ENCODE data around the gene LRRC7. TPM values are rescaled to one million over a fixed set of nuclear protein-coding genes. Genes with fewer than 3 reads are reported as not detected.

LRRC7 gene
- total and polyA plus RNA-seq, 2 of the 8 experiments (the other 6 are each of a cell fraction or from before 2014, with no cell fraction given): 0.03 to 0.17 TPM

GRCh38 chr1:70025846-70026245, 458.1 kb downstream of the LRRC7 start (continued):
- TF ChIP-seq CTCF (IDR thresholded peaks at IDR 0.05; ENCODE audit: control extremely low read depth in 1 of 3, insufficient read depth in 1 of 3, low read depth in 1 of 3, low read length in 3 of 3): no peak
- no peak for TF ChIP-seq POU5F1 (IDR thresholded peaks at IDR 0.05; ENCODE audit: low read depth, low read length)
- TF ChIP-seq CHD1 (IDR thresholded peaks at IDR 0.05; ENCODE audit: low read depth, low read length): no peak
- no peak for TF ChIP-seq CHD7 (IDR thresholded peaks at IDR 0.05; ENCODE audit: insufficient replicate concordance, low read length)
- TF ChIP-seq CHD2 (IDR thresholded peaks at IDR 0.05; ENCODE audit: low read length): no peak
- TF ChIP-seq RNF2 (IDR thresholded peaks at IDR 0.05; ENCODE audit: borderline replicate concordance, low read depth, low read length, missing control alignments, poor library complexity, severe bottlenecking): no peak
